Neural progenitor cell (in vitro differentiated cells): ENCODE results near the gene GABBR2. TPM values are rescaled to one million over a fixed set of nuclear protein-coding genes. Genes with fewer than 3 reads are reported as not detected.

Experiments
- DNase-seq: peaks from one replicate; pipeline ENCODE4 v3.0.0-alpha.2; 2016; ENCODE audit warnings: low spot score
- H2AFZ ChIP-seq: fragments of 200-600 bp; sonication (generic); replicated peaks from 2 replicates; pipeline ENCODE4 v1.6.1; 2016; ENCODE audit warnings: antibody characterized with exemption
- H3F3A ChIP-seq: fragments of 200-600 bp; sonication (generic); 2 replicates; pipeline ENCODE4 v1.6.1; 2016; ENCODE audit warnings: antibody characterized with exemption, low read depth
- H3K27ac ChIP-seq: fragments of 200-600 bp; sonication (generic); 2 replicates; pipeline ENCODE4 v1.5.1; 2016; ENCODE audit warnings: mild to moderate bottlenecking
- H3K27me3 ChIP-seq: fragments of 200-600 bp; sonication (generic); 2 replicates; pipeline ENCODE4 v1.6.1; 2016; ENCODE audit warnings: mild to moderate bottlenecking, moderate library complexity
- H3K36me3 ChIP-seq: fragments of 200-600 bp; sonication (generic); 2 replicates; pipeline ENCODE4 v1.5.1; 2016
- H3K4me1 ChIP-seq: fragments of 200-600 bp; sonication (generic); 2 replicates; pipeline ENCODE4 v1.6.1; 2016; ENCODE audit warnings: mixed run types
- H3K4me2 ChIP-seq: fragments of 200-600 bp; sonication (generic); 2 replicates; pipeline ENCODE4 v1.6.1; 2016
- H3K4me3 ChIP-seq: fragments of 200-600 bp; sonication (generic); 2 replicates; pipeline ENCODE4 v1.5.1; 2016
- H3K79me2 ChIP-seq: fragments of 200-600 bp; sonication (generic); 2 replicates; pipeline ENCODE4 v1.6.1; 2016; ENCODE audit warnings: low read depth
- H3K9ac ChIP-seq: fragments of 200-600 bp; sonication (generic); 2 replicates; pipeline ENCODE4 v1.6.1; 2016
- H3K9me3 ChIP-seq: fragments of 200-600 bp; sonication (generic); 2 replicates; pipeline ENCODE4 v1.5.1; 2016; ENCODE audit warnings: low read depth
- H4K20me1 ChIP-seq: fragments of 200-600 bp; sonication (generic); 2 replicates; pipeline ENCODE4 v1.6.1; 2016; ENCODE audit warnings: low read depth
- H3K27ac Mint-ChIP-seq: 3 replicates; pipeline ENCODE4 v1.8.0; 2021; ENCODE audit warnings: mixed read lengths
- H3K27me3 Mint-ChIP-seq: 2 replicates; pipeline ENCODE4 v1.8.0; 2022; ENCODE audit warnings: low read depth, mild to moderate bottlenecking, inconsistent platforms, moderate library complexity, mixed read lengths; ENCODE audit not compliant: insufficient read depth
- H3K36me3 Mint-ChIP-seq: 3 replicates; pipeline ENCODE4 v1.8.0; 2021; ENCODE audit warnings: mixed read lengths
- H3K4me1 Mint-ChIP-seq: 3 replicates; pipeline ENCODE4 v1.8.0; 2021; ENCODE audit warnings: mixed read lengths
- H3K4me3 Mint-ChIP-seq: 3 replicates; pipeline ENCODE4 v1.8.0; 2021; ENCODE audit warnings: mild to moderate bottlenecking, moderate library complexity, mixed read lengths
- H3K9me3 Mint-ChIP-seq: 3 replicates; pipeline ENCODE4 v1.8.0; 2020; ENCODE audit warnings: mixed read lengths
- EZH2 ChIP-seq: fragments of 200-600 bp; sonication (generic); IDR thresholded peaks from 2 replicates; pipeline ENCODE4 v1.6.1; 2017; ENCODE audit warnings: antibody characterized with exemption, mild to moderate bottlenecking, moderate library complexity
- EZH2phosphoT487 ChIP-seq: fragments of 200-600 bp; sonication (generic); IDR thresholded peaks from 2 replicates; pipeline ENCODE4 v1.6.1; 2017; ENCODE audit warnings: antibody characterized with exemption
- total RNA-seq: library from RNA; depleted of rRNA; stranded (reverse); fragments of >200 nt; gene quantifications from 2 replicates; pipeline ENCODE4 v1.2.3, GENCODE V29; 2015; ENCODE audit warnings: low replicate concordance
- TF ChIP-seq, protein P1 (sequence below): fragments of 200-600 bp; sonication (generic); IDR thresholded peaks from 2 replicates; pipeline ENCODE4 v1.5.1; 2017; ENCODE audit warnings: antibody characterized with exemption, mild to moderate bottlenecking

GABBR2 gene
- total RNA-seq, 1 donor from 2014 or later: not detected

DNA sequence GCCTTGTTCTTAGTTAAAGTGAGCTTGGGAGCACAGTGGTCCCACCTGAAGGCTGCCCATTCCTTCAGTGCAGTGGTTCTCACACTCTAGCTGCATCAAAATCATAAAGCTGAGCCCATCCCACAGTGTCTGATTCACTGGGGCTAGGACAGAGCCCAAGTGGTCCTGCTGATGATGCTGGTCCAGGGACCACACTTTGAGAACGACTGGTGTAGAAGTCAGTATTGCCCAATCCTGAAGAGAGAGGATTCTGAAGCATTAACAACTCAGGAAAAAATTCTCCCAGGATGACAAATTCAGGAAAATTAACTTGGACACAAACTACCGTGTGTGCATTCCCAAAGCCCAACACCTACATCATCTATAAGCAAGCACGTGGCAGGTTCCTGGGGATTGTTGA lies 176.2 kb downstream of the GABBR2 start:
- Histone ChIP-seq H3K9ac (no peak overlapping the region), H3F3A (no peaks in the 10 kb centered on the region), H3K4me2 (no peak overlapping the region), H4K20me1 (no peaks in the 10 kb centered on the region), H3K27me3 (no peaks in the 10 kb centered on the region), H3K36me3 (no peaks in the 10 kb centered on the region), H3K79me2 (no peaks in the 10 kb centered on the region), H2AFZ (no peak overlapping the region), H3K9me3 (no peaks in the 10 kb centered on the region), H3K4me1 (no peaks in the 10 kb centered on the region), H3K27ac (no peak overlapping the region), H3K4me3 (no peak overlapping the region)
- Mint-ChIP-seq H3K27ac (no peak overlapping the region), H3K27me3 (peaks cover 10% of the 10 kb centered on the region), H3K4me1 (no peaks in the 10 kb centered on the region), H3K9me3 (peaks cover 3% of the 10 kb centered on the region), H3K4me3 (no peak overlapping the region), H3K36me3 (no peaks in the 10 kb centered on the region)
- TF ChIP-seq EZH2phosphoT487 (no peak), EZH2 (no peak)
- TF ChIP-seq, protein P1, sequence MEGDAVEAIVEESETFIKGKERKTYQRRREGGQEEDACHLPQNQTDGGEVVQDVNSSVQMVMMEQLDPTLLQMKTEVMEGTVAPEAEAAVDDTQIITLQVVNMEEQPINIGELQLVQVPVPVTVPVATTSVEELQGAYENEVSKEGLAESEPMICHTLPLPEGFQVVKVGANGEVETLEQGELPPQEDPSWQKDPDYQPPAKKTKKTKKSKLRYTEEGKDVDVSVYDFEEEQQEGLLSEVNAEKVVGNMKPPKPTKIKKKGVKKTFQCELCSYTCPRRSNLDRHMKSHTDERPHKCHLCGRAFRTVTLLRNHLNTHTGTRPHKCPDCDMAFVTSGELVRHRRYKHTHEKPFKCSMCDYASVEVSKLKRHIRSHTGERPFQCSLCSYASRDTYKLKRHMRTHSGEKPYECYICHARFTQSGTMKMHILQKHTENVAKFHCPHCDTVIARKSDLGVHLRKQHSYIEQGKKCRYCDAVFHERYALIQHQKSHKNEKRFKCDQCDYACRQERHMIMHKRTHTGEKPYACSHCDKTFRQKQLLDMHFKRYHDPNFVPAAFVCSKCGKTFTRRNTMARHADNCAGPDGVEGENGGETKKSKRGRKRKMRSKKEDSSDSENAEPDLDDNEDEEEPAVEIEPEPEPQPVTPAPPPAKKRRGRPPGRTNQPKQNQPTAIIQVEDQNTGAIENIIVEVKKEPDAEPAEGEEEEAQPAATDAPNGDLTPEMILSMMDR: no peak
- DNase-seq: no peak

DNA sequence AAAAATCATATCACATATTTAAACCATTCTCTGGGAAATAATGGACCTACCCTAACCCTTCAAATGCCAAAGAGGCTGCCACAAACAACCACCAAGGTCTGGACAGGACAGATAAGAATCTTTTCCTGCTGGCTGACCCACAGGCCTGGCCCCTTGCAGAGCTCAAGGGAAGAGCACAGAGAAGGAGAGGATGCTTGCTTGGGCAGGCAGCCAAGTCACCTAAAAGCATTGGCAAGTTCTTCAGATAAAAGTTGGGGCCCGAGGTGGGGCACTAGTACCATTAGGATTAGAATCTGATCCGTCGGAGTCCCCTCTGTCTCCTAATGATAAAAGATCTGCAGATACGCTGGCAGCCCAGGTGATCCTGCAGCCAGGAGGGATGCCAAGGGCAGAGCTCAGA lies 176.6 kb downstream of the GABBR2 start:
- H3K9ac ChIP-seq: no peak overlapping the region
- H3K79me2 ChIP-seq: no peaks in the 10 kb centered on the region
- H3K4me3 ChIP-seq: no peak overlapping the region
- no peaks in the 10 kb centered on the region for H3K27me3 ChIP-seq
- H3F3A ChIP-seq: no peaks in the 10 kb centered on the region
- Mint-ChIP-seq H3K27me3 (peaks cover 8% of the 10 kb centered on the region), H3K36me3 (no peaks in the 10 kb centered on the region), H3K4me3 (no peak overlapping the region), H3K9me3 (peaks cover 3% of the 10 kb centered on the region), H3K27ac (no peak overlapping the region), H3K4me1 (no peaks in the 10 kb centered on the region)
- H3K9me3 ChIP-seq: no peaks in the 10 kb centered on the region
- no peak overlapping the region for H3K27ac ChIP-seq
- no peak overlapping the region for H2AFZ ChIP-seq
- H3K4me1 ChIP-seq: no peaks in the 10 kb centered on the region
- H4K20me1 ChIP-seq: no peaks in the 10 kb centered on the region
- DNase-seq: no peak
- TF ChIP-seq EZH2 (no peak), EZH2phosphoT487 (no peak)
- TF ChIP-seq, protein P1: no peak
- no peaks in the 10 kb centered on the region for H3K36me3 ChIP-seq
- H3K4me2 ChIP-seq: no peak overlapping the region

- DNase-seq: no peak
- Mint-ChIP-seq H3K36me3 (no peaks in the 10 kb centered on the region), H3K4me1 (no peaks in the 10 kb centered on the region), H3K9me3 (no peaks in the 10 kb centered on the region), H3K27me3 (peaks cover 7% of the 10 kb centered on the region), H3K27ac (no peak overlapping the region), H3K4me3 (no peak overlapping the region)
- TF ChIP-seq EZH2 (no peak), EZH2phosphoT487 (no peak)
- TF ChIP-seq, protein P1: no peak
- Histone ChIP-seq H3K9me3 (no peaks in the 10 kb centered on the region), H3K4me3 (no peak overlapping the region), H3K4me1 (no peaks in the 10 kb centered on the region), H3K36me3 (no peaks in the 10 kb centered on the region), H2AFZ (no peak overlapping the region), H4K20me1 (no peaks in the 10 kb centered on the region), H3K4me2 (no peak overlapping the region), H3K27ac (no peak overlapping the region), H3F3A (no peaks in the 10 kb centered on the region), H3K27me3 (peaks cover 2% of the 10 kb centered on the region), H3K79me2 (no peaks in the 10 kb centered on the region), H3K9ac (no peak overlapping the region)
Measured at GRCh38 chr9:98530806-98531386, 177.8 kb downstream of the GABBR2 start.
